Kidney epithelial cell (primary cell): ENCODE data around the gene OPRL1. TPM values are rescaled to one million over a fixed set of nuclear protein-coding genes. Genes with fewer than 3 reads are reported as not detected.

ENCODE experiments used
- DNase-seq: peaks from one replicate; pipeline ENCODE4 v3.0.0-alpha.2; 2010; ENCODE audit warnings: low read depth
- H3K27me3 ChIP-seq: 2 replicates; pipeline ENCODE4 v1.6.0; 2011; ENCODE audit warnings: low read length; ENCODE audit not compliant: control insufficient read depth, insufficient read depth
- H3K36me3 ChIP-seq: 2 replicates; pipeline ENCODE4 v1.5.1; 2011; ENCODE audit warnings: low read length; ENCODE audit not compliant: control insufficient read depth, insufficient read depth
- H3K4me3 ChIP-seq: 2 replicates; pipeline ENCODE4 v1.5.1; 2011; ENCODE audit warnings: low read depth, mild to moderate bottlenecking, control low read depth, low read length
- CTCF ChIP-seq: IDR thresholded peaks from 2 replicates; pipeline ENCODE4 v1.5.1; 2011; ENCODE audit warnings: mild to moderate bottlenecking, moderate library complexity, low read length, control low read depth, inconsistent platforms; ENCODE audit not compliant: insufficient read depth, poor library complexity, severe bottlenecking
- total RNA-seq: library from RNA; depleted of rRNA; stranded (reverse); fragments of >200 nt; gene quantifications from 2 replicates; pipeline ENCODE4 v1.2.3, GENCODE V29; 2015

The OPRL1 gene
- total RNA-seq, 1 donor from 2014 or later, result 0.21 TPM

DNA sequence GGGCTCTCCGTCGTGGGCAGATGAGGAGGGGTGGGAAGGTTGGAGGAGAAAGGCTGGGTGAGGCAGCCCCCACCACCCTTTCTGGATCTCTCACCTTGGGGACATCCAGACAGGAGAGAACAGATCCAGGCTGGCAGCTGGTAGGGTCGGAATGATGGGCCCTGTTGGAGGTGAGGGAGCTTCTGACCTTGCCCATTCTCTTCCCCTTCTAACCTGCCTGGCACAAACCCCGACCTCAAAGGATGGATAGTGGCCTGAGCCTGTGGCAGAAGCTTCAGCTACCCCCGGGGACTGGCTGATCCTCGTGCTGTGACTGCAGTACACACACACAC lies 33.5 kb downstream of the OPRL1 start:
- Histone ChIP-seq H3K27me3 (peaks cover 15% of the 10 kb centered on the region), H3K36me3 (no peaks in the 10 kb centered on the region), H3K4me3 (no peak overlapping the region)
- no peak for TF ChIP-seq CTCF
- no peak for DNase-seq

- H3K4me3 ChIP-seq, result no peak overlapping the region
- no peak for DNase-seq
- H3K36me3 ChIP-seq, result no peaks in the 10 kb centered on the region
- H3K27me3 ChIP-seq, result peaks cover 15% of the 10 kb centered on the region
- no peak for TF ChIP-seq CTCF
Measured at GRCh38 chr20:64113796-64114355, 34.0 kb downstream of the OPRL1 start.

DNA sequence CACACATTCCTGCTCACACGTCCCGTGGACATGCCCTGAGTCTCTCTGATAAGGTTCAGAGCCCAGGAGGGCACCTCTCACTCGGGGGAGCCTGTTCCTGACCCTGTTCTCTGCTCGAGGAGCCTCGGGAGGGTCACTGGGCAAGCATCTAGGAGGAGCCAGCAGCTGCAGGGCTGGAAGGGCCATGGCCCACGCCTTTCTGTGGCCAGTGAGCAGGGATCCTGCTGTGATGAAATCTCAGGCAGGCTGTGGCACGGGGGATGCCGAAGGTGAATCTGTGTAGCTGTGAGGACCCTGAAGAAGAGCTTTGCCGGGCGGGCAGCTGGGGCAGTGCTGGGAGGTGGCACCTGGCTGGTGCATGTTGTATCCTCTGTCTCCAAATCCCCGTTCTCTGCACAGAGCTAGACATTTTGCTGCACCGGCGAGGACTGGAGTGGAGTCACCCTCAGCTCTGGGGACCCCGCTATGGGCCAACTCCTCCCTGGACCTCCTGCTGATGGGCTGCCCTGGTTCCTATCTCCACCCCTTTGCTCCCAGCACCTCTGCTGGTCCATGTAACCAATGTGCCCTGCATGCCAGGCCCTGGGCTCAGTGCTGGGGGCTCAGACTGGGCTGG lies 34.6 kb downstream of the OPRL1 start:
- H3K4me3 ChIP-seq, result no peak overlapping the region
- H3K36me3 ChIP-seq, result no peaks in the 10 kb centered on the region
- TF ChIP-seq CTCF, result no peak
- DNase-seq, result no peak
- H3K27me3 ChIP-seq, result peaks cover 15% of the 10 kb centered on the region

GRCh38 chr20:64115171-64115911 lies 35.5 kb downstream of the OPRL1 start:
- H3K36me3 ChIP-seq, result no peaks in the 10 kb centered on the region
- no peak for TF ChIP-seq CTCF
- peaks cover 13% of the 10 kb centered on the region for H3K27me3 ChIP-seq
- no peak for DNase-seq
- no peak overlapping the region for H3K4me3 ChIP-seq

DNA sequence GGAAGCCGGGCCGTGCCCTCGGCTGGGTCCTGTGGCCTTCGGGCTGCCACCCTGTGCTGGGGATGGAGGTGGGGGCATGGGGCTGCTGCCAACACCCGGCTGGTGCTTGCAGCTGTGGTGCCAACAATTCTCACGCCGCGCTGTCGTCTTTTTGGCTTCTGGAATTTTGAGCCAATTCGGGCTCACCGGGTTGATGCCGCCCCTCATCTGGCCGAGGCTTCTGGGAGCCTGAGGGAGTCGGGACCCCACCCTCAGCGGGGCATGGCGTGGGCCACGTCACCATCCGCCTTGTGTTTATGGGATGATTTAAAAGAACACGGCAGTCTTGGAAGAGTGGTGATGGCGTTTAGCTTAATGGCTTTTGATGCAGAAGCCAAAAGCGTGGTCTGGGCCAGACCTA lies 36.1 kb downstream of the OPRL1 start:
- Histone ChIP-seq H3K4me3 (no peak overlapping the region), H3K36me3 (no peaks in the 10 kb centered on the region), H3K27me3 (peaks cover 13% of the 10 kb centered on the region)
- no peak for DNase-seq
- no peak for TF ChIP-seq CTCF
